Stomach (tissue), 4 donors: ENCODE results near the gene FOXJ3.

Experiments used
- POLR2A ChIP-seq, 4 donors: fragments of 450-650 bp; IDR thresholded peaks; one replicate each; pipeline ENCODE4 v1.6.1; 2016; ENCODE audit warnings: antibody characterized with exemption in 4 of 4, control low read depth in 2 of 4, mild to moderate bottlenecking in 1 of 4, moderate library complexity in 1 of 4
- POLR2AphosphoS5 ChIP-seq, 3 donors: sonication (generic); formaldehyde crosslinking; IDR thresholded peaks; one replicate each; pipeline ENCODE4 v1.6.1; 2016; ENCODE audit warnings: antibody characterized with exemption in 3 of 3
- TF ChIP-seq, protein P1 (sequence below), 7 experiments: fragments of 450-650 bp in 4 of 7; fragments of 200-600 bp in 3 of 7; sonication (generic) in 3 of 7; IDR thresholded peaks; one replicate each; pipeline ENCODE4 v1.5.1; 2016 to 2019; ENCODE audit warnings: antibody characterized with exemption in 7 of 7, control low read depth in 2 of 7, mild to moderate bottlenecking in 1 of 7

- TF ChIP-seq, protein P1, sequence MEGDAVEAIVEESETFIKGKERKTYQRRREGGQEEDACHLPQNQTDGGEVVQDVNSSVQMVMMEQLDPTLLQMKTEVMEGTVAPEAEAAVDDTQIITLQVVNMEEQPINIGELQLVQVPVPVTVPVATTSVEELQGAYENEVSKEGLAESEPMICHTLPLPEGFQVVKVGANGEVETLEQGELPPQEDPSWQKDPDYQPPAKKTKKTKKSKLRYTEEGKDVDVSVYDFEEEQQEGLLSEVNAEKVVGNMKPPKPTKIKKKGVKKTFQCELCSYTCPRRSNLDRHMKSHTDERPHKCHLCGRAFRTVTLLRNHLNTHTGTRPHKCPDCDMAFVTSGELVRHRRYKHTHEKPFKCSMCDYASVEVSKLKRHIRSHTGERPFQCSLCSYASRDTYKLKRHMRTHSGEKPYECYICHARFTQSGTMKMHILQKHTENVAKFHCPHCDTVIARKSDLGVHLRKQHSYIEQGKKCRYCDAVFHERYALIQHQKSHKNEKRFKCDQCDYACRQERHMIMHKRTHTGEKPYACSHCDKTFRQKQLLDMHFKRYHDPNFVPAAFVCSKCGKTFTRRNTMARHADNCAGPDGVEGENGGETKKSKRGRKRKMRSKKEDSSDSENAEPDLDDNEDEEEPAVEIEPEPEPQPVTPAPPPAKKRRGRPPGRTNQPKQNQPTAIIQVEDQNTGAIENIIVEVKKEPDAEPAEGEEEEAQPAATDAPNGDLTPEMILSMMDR (IDR thresholded peaks at IDR 0.05), result no peak
- no peak for TF ChIP-seq POLR2AphosphoS5 (IDR thresholded peaks at IDR 0.05)
- no peak for TF ChIP-seq POLR2A (IDR thresholded peaks at IDR 0.05)
Measured at GRCh38 chr1:42330215-42330614, 4.8 kb downstream of the FOXJ3 start.
